ENCODE data around the gene TFF3.

The TFF3 gene

DNA sequence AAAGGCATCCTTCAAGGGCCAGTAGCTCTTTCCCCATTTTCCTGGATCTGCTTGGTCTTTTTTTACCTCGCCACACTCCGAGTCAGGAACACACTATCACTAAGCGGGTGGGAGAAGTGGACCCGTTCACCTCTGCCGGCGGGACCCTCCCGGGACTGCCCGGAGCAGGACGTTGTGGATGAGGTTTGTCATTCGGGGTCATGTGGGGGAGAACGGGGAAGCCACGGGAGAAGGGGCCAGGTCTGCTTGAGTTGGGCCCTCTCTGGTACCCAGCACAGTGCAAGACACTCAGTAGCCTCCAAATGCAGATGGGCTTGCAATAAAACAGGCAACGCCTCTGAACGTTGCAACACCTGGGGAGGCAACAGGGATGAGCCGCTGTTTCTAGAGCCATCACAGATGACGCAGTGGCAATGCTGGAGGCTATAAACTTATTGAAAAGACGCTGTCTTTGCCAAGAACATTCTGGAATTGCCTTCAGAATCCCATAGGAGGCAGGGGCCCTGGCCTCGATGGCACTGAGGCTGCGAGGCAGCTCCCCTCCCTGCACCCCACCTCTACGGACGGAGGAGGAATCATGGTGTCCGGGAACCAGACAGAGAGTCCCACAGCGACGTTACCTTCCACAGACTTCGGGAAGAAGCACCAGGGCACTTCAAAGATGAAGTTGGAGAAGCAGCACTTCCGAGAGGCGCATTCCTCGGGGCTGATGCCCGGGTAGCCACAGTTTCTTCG is 31.8 kb upstream of the TFF3 start:
- DNase-seq: no peak

DNA sequence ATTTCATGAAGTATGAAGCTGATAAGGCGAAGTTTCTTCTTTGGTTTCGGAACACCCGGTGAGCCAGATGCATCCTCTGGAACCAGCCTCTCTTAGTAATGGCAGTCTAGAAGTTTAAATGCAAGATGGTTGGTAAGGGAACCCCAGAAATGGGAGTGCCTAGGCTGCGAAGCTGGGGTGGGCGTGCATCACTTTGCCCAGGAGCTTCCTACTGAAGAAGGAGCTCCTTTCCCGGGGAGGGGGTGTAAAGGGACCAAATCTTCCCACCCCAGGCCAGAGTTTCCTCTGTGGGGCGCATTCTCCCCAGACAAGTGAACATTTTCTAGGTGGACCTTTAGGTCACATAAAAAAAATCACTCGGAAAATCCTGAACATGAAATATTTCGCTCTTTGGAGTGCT is 31.2 kb upstream of the TFF3 start:
- DNase-seq: no peak

DNA sequence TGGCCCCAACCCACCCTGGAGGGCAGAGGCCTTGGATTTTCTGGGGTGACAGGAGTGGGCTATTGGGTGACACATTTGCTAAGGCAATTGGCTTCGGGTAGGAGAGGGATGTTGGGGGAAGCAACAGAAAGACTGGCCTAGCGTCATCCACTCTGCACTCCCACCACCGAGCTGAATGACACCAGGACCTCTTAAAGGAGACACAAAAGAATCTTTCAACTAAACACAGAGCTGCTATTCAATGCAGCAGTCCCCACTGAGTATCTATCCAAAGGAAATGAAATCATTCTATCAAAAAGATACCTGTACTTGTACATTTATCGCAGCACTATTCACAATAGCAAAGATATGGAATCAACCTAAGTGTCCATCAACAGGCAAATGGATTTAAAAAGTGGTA is 29.4 kb upstream of the TFF3 start:
- DNase-seq: no peak

DNA sequence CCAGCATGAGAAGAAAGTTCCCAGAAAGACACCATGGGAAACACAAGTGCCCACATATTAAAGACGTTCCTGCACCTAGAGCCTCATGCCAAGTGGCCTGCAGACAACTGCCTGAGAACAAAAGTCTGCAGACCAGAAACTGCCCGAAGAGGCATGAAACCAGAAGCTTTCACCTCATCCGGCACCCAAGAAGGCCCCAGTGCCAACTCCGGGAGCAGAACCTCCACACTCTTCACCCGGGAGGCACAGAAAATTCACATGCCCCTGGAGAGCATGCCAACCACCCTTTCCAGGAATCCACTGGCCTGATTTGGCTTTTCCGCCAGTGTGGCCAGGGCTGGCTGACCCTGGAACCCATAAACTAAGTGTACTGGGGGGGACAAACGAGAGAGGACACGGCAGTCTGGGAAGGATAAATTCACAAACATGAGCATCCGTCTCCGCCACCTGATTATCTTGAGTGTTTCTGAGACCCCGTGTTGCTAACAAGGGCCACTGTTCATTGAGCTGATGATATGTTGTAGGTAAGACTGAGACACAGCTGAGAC is 28.8 kb upstream of the TFF3 start:
- no peak for DNase-seq

DNA sequence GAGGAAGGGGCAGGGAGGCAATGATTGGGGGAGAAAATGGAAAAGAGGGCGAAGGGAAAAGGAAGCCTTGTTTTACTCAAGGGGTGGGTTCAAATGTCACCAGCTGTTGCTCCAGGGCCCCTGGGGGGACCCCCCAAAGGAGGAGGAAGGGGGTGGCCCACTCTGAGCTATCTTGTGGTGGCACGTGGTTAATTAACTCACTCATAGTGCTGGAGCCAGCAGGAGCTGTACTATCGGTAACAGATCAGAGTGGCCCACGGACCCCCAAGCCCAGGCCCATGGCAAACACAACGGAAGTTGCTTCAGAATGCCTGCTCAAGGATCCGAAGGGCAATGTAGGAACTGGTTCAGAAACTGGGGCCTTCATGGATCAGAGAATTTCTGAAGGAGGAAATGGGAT is 28.3 kb upstream of the TFF3 start:
- DNase-seq: no peak

DNA sequence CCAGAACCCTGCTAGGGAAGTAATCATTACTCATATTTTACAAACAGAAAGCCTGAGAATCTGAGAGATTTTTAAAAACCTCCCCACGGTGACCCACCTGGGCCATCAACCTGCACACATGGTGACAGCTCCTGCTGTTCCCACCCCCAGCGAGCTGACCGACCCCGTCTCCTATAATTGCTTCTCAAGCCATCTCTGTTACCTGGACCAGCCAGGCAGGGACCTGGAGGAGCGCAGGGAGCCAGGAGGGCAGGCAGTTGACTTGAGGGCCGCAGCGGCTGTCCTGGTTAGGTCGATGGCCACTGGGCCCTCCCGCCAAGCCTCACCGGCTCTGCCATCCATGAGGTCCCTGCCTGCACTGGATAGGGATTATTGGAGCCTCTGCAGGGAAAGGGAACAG is 27.9 kb upstream of the TFF3 start:
- DNase-seq: no peak

DNA sequence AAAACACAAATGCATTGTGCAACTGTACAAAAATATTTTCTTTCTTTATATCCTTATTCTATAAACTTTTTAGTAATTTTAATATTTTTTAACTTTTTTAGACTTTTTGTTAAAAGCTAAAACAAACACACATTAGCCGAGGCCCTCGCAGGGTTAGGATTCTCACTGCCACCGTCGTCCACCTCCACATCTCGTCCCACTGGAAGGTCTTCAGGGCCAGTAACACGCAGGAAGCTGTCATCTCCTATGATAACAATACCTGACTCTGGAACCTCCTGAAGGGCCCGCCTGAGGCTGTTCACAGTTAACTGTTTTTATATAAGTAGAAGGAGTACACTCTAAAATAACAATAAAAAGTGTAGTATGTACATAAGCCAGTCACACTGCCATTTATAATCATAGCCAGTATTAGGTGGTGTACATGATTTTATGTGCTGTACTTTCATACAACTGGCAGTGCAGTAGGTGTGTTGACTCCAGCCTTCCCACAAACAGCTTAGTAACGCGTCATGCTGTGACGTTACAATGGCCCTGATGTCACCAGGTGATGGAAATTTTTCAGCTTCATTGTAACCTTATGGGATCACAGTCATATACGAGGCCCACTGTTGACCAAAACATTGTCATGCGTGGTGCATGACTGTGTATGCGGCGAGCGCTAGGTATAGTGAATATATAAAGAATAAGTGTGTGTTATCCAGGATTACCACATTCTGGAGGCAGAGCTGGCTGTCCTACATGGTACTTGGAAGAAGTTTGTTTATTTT is 26.8 kb upstream of the TFF3 start:
- no peak for DNase-seq

DNA sequence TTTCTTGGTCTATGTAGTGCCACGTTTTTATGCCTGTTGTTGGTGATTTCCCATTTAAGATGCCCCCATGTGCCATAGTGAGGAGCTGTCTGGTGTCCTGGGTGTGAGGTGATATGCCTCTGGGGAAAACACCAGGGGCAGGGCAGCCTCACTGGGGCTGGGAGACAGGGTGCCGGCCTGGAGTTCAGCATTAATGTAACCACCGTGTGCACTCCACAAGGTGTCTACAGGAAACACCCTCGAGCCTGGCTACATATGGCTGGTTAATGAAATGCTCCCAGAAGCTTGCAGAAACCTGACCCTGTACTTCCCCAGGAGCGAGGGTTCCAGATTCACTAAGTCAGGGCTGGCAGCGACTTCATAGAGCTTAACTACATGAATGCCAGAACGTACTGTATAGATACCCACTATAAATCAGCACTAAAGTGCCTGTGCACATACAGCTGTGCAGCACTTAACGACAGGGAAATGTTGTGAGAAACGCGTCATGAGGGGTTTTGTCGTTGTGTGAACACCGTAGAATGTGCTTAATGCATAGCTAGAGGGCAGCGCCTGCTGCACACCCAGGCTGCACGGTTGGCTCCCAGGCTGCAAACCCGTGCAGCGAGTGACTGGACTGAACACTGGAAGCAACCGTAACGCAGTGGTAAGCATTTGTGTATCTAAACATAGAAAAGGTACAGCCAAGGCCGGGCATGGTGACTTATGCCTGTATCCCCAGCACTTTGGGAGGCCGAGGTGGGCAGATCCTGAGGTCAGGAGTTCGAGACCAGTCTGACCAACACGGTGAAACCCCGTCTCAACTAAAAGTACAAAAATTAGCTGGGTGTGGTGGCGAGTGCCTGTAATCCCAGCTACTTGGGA is 25.2 kb upstream of the TFF3 start:
- no peak for DNase-seq

DNA sequence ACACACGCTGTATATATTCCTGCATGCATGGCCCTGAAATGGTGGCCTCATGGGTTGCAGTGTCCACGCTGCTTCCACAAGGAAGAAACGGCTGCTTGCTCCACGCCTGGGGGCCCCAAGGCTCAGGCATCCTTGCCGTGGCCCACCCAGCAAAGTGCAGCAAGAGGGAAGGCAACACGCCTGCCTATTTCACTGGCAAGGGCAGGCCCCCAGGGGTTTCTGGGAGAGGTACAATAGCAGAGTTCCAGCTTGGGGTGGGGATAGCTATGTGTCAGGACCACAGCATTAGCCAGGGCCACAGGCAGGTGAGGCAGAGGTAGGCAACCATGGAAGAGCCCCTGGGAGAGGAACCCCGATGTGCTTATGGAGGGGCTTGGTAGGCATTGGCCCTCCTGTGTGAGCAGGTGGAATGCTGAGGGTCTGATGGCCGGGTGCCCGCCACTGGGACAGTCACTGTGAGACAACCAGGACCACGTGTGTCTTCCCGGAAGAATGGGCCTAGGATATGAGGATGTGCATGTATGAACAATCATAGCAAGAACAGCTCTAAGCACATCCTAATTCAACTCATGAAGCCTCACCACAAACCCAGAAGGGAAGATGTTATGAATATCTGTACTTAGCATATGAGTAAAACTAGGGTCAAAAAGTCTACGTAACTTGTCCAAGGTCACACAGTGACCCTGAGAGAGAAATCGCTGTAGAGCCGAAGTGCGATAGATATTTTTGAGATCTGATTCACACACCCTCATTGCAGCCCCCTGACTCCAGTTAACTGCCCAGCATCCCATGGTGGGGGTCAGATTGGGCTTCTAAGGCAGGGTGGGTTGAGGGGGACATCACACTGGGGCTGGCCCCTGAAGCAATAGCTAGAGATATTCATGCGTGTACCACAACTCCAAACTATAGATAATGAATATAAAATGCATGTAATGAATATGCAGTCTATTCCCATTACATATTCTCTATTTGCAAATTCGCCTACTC is 23.8 kb upstream of the TFF3 start:
- no peak for DNase-seq

DNA sequence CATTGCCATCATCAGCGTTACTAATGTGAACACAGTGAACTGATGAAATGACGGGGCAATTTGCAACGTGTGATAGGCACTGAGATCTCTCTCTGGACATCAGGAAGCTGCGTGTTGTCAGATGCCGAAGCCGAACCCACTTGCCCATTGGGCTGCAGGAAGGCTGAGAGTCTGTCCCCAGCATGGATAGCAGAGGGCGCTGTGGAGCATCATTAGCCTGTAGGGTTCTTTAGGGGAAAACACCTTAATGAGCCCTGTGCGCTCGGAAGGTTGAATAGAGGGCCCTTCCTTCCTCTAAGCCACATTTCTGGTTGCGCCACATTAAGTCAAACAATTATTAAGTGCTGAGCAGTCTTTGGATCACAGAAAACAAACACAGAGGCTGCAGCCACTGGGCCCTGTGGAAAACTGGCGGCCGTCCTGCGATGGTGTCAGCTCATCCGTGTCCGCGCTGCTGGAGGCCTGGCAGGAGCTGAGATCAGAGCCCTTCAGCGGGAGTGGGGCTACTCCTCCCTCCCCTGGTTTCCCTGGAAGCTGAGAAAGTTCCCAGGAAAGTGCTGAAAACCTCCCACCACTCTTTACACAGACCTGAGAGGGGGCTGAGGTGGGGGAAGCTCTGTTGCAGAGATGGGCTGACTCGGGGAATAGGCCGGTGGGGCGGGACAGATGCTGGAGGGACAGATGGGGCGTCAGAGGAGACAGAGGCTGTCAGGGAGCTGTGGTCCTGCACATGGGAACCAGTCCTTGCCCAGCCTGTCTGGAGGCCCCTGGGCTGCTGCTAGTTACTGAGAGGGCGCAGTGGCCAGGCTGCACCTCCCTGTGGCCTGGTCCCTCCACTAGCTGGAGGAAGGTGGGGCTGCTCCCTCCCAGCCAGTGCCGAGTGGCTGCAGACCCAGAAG is 22.9 kb upstream of the TFF3 start:
- DNase-seq: peak; percentile 86

DNA sequence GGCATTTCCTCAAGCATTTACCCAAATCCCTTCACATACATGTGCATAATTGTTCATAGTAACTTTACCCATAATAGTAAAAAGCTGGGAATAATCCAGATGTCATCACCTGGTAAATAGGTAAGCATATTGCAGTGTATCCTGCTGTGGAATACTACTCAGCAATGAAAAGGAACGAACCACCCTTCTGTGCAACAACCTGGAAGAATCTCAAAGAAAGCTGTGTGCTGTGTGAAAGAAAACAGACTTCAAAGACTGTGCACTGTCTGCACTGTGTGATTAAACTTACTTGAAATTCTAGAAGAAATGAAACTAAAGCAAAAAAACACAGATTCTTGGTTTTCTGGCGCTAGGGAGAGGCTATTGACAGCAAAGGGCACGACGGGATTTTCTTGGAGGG is 22.1 kb upstream of the TFF3 start:
- DNase-seq: no peak

DNA sequence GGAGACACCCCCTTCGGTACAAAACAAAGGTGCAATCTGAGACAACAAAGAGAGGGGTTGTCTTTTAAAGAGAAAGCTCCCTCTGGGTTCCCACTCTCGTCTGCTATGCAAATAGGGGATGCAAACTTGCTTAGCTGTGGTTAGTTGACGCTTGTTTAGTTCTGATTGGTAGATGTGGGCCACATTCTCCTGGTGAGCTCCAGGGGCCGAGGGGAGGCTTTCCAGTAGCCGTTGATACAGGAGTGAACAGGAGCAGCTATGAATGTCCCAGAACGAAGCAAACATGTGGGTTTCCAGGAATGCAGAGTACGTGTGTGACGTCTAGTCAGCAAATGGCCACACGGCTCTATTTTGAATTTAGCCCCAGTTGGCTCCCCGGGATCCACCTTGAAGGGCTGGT is 20.8 kb upstream of the TFF3 start:
- DNase-seq: no peak

DNA sequence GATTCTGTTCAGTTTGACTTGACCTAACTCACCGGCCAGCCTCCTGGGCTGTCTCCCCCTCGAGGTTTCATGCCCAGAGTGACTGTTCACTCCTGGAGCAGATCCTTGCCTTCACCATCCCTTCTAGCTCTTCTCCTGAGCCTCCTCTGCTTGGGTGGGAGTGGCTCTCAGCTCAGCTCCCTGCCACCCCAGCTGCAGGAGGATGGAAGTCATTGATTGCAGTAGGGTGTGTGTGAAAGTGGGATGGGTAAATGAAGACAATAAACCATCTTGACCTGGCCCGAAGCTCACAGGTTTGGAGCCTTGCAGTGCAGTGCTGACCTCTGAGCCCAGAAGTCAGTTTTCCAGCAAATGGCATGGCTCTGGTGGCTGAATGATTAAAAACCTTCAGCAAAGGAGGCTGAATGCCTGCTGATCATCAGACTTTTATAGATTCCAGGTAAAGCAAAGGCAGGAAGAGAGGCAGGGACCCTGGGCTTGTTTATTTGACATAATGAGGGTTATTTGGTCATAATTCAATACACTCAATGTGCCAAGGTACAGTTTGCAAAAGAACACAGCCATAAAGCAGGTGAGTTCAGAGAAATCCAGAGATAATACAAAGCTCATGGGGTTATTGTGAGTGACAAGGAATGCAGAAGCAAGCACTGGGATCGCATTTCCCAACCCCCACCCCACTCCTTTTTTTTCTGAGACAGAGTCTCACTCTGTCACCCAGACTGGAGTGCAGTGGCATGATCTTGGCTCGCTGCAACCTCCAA is 17.5 kb upstream of the TFF3 start:
- DNase-seq: no peak

DNA sequence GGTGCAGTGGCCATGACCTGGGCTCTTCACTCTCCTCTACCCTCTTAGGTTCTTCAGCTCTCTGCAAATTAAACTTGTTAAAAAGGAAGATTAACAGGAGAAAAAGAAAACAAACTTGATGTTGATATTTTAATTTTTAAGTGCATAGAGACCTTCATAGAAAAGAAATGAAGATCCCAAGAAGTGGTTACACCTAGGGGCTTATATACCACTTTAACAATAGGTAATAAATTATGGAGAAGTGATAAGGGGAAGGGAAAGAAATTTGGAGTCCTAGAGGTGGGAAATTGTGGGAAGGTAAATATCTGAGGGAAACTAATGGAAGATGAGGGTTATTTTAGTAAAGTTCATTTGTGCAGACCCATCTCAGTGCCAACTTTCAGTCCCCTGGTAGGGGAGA is 16.5 kb upstream of the TFF3 start:
- DNase-seq: no peak

DNA sequence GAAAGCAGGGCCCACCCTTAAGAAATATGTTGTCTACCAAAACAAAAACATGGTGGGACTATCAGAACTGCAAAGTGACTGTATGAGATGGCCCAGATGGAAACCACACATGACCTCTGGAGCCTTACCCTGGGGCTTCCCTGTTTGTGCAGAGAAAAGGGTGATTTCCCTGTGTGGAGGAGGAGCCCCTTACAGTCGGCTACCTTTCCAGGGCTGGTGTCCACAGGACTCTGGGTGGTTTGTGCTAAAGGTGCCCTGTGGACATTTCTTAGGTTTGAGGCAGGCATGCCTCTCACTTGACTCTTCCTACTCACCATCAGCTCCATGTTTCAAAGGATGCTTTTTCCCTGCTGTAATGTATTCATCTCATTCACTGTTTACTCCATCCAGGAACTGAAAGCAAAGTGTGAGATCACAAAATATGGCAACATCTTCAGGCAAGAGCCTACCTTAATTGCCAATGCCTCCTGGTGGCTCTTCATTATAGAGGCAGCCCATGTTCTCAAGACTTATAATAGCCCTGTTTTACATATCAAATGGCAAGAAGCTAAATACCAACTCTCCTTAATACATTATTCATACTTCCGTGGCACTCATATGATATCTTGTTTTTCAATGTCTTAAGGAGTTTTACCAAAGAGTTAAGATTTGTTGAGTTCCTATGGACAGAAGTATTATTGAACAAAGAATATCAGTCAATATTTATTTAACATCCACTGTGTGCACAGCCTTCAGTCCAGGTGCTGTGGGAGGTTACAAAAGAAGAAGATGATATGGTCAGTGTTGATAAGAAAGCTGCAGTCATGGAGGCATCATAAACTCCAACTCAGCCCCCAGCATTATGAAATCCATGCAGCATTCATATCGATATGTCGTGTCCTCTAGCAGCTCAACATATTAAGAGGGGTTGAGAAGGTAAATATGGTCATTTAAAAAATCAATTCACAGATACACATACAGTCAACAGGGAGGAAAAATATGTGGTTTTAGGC is 15.5 kb upstream of the TFF3 start:
- DNase-seq: no peak

DNA sequence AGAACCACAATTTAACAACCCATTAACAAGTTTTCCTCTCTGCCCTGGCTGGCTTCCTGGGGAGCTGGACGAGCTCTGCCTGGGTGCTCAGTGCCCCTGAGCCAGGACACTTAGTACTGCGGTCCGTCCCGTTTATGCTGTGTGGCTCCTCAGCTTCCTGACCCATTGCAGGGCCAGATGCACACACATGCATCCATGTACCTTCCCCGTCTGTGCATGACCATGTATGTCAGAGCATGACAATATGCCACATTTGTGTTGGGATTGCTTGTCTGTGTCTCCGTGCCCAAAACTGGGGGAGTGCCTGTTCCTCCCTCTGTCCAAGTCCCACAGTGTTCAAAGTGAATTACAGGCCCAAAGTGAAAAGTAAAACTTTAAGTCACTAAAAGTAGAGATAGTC is 9.7 kb upstream of the TFF3 start:
- DNase-seq: no peak

DNA sequence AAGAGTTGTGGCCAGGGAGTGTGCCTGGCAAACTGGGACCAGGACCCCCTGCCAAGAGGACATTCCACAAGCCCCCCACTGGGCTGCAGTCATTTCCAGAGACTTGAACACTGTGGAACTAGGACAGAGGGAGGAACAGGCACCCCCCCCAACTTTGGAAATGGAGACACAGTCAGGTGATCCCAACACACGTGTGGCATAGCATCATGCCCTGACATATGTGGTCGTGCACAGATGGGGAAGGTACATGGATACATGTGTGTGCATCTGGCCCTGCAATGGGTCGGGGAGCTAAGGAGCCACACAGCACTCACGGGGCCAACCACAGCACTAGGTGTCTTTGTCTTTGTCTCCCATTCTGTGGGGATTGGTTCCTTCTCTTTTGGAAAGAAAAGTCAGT is 6.6 kb upstream of the TFF3 start:
- DNase-seq: no peak

DNA sequence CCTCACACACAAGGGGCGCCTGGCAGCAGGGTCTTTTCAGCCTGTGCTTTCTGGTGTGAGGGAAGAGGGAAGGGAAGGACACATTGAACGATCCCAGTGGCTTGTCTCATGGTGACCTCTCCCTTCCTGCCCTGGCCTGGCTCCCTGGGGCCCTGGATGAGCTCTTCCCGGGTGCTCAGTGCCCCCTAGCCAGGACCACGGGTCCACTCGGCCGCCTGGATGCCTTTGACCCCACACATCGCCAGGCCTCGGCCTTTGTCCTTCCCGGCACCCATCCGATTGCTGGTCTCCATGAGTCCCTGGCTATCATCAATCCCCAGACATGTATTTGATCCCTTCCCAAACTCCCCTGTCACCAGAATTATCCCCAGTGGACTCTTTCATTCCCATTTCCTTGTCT is 6.0 kb upstream of the TFF3 start:
- DNase-seq: no peak

DNA sequence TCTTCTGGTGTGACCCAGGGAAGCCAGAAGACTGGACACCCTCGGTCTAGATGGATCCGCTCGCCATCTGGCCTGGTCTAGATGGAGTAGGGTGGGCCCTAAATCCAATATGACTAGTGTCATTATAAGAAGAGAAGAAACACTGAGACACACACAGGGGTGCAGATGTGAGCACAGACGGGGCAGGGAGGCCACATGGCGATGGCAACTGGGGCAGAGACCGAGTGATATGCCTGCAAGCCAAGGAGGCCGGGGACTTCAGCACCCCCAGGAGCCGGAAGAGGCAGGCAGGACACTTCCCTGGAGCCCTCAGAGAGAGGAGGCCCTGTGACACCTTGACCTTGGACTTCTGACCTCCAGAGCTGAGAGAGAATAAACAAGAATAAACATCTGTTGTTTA is 5.6 kb upstream of the TFF3 start:
- no peak for DNase-seq

All from activated naive CD4-positive, alpha-beta T cell treated with anti-CD3 and anti-CD28 coated beads, Interleukin-2, amount 50 U/mL, for 16 hours (primary cell).